Stomach (tissue), 4 donors: Measurements from ENCODE around the gene CIART.

Experiments
- CTCF ChIP-seq, 7 experiments: fragments of 450-650 bp in 4 of 7; fragments of 200-600 bp in 3 of 7; sonication (generic) in 3 of 7; IDR thresholded peaks; one replicate each; pipeline ENCODE4 v1.5.1; 2016 to 2019; ENCODE audit warnings: antibody characterized with exemption in 7 of 7, control low read depth in 2 of 7, mild to moderate bottlenecking in 1 of 7
- EP300 ChIP-seq: sonication (generic); formaldehyde crosslinking; IDR thresholded peaks from one replicate; pipeline ENCODE4 v1.6.1; 2017; ENCODE audit warnings: antibody characterized with exemption

- TF ChIP-seq CTCF (IDR thresholded peaks at IDR 0.05) (no peak), EP300 (no peak)
Observed at GRCh38 chr1:150237746-150238145, 44.6 kb upstream of the CIART start.
